ENCODE results near the gene SMC6.

DNA sequence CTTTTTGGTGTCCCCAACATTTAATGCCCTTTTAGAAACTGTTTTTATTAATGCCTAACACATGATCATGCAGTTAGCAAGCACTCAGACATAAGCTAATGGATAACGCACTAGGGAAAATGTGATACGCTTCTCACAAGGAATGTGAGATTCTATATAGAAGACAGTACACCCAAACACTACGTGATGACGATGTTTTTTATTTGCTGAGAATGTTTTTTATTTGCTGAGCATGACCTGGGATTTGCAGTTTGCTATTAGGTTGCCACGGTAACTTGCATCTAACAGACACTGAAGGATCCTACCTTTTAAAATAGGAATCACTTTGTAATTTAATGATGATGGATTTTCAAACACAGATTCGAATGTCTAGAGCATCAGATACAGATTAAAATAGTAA, 4.9 kb downstream of the SMC6 start:
- TF ChIP-seq, protein P1, sequence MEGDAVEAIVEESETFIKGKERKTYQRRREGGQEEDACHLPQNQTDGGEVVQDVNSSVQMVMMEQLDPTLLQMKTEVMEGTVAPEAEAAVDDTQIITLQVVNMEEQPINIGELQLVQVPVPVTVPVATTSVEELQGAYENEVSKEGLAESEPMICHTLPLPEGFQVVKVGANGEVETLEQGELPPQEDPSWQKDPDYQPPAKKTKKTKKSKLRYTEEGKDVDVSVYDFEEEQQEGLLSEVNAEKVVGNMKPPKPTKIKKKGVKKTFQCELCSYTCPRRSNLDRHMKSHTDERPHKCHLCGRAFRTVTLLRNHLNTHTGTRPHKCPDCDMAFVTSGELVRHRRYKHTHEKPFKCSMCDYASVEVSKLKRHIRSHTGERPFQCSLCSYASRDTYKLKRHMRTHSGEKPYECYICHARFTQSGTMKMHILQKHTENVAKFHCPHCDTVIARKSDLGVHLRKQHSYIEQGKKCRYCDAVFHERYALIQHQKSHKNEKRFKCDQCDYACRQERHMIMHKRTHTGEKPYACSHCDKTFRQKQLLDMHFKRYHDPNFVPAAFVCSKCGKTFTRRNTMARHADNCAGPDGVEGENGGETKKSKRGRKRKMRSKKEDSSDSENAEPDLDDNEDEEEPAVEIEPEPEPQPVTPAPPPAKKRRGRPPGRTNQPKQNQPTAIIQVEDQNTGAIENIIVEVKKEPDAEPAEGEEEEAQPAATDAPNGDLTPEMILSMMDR (IDR thresholded peaks at IDR 0.05): no peak
- no peak for TF ChIP-seq POLR2A (IDR thresholded peaks at IDR 0.05)
